GM19468 (cell line): ENCODE data around the gene FBXO31.

Experiments
- ATAC-seq: cut with Tn5 transposase; IDR thresholded peaks from one replicate; pipeline ENCODE4 v1.9.1; 2021; ENCODE audit warnings: mild to moderate bottlenecking, moderate library complexity, moderate number of reproducible peaks; ENCODE audit not compliant: unreplicated experiment; ENCODE audit errors: extremely low read depth

The FBXO31 gene, protein sequence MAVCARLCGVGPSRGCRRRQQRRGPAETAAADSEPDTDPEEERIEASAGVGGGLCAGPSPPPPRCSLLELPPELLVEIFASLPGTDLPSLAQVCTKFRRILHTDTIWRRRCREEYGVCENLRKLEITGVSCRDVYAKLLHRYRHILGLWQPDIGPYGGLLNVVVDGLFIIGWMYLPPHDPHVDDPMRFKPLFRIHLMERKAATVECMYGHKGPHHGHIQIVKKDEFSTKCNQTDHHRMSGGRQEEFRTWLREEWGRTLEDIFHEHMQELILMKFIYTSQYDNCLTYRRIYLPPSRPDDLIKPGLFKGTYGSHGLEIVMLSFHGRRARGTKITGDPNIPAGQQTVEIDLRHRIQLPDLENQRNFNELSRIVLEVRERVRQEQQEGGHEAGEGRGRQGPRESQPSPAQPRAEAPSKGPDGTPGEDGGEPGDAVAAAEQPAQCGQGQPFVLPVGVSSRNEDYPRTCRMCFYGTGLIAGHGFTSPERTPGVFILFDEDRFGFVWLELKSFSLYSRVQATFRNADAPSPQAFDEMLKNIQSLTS

DNA sequence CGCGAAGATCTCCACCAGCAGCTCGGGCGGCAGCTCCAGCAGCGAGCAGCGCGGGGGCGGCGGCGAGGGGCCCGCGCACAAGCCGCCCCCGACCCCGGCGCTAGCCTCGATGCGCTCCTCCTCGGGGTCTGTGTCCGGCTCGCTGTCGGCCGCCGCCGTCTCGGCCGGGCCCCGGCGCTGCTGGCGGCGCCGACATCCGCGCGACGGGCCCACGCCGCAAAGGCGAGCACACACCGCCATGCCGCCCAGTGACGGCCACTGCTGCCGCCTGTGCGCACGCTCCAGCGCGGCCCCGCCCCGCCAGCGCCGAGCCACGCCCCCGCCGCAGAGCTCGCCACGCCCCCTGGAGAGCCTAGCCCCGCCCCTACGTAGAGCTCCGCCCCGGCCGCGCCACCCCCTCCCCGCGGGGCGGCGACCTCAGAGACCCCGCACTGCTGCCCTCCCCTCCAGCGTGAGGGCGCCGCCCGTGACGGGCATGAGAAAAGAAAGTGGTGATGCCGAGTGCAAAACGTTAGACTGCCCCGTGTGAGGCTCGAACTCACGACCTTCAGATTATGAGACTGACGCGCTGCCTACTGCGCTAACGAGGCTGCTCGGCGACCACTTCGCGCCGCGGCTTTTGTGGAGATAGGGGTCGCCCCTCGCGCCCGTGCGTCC lies at the start of gene FBXO31:
Gene FBXO31, minus strand, starts transcription at position 272 of the 657 bp plus-strand sequence. Its CDS starts 32 bp downstream, at position 240.
- peak; percentile 44 for ATAC-seq

DNA sequence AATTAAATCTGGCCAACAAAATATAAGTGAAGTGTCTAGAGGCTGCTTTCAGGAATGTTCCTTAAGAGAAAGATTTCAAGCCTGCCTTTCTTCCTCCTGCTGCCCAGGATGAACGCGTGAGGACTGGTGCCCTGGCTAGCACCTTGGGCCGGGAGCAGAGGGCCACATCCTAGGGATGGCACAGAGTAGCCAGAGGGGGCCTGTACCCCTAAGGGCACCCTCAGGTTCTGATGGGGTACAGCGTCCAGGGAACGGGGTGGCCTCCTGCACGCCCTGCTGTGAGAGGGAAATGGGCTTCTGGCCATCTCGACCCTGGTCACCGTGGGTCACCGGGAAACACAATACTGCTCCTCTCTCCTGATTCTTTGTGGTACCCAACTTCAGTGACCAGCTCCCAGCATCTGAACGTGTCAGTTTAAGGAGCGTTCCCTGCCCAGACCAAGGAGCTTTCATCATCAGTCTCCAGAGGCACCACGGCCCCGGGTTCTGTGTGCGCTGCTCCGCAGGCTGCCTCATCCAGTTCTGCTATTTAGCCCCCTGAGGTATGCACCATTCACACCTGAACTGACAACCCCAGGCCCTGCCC lies 48.8 kb upstream of the FBXO31 start:
- no peak for ATAC-seq

DNA sequence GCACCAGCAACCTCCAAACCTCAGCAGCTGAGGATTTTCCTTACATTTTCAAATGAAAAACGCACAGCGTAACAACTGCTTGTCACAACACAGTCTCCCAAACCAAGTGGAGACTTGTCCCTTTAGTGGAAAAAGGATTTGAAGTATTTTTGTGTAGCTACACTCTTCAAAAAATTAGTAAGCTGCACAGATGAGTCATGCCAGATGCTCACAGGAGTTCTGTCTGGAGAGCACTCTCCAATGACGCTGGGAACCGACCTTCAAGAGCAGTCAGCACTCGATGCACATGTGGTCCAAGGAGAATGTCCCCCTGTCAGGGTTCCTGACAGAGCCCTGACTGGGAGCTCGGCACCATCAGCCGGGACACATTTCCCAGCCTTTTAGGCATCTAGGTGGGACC lies 48.4 kb upstream of the FBXO31 start:
- ATAC-seq: no peak

DNA sequence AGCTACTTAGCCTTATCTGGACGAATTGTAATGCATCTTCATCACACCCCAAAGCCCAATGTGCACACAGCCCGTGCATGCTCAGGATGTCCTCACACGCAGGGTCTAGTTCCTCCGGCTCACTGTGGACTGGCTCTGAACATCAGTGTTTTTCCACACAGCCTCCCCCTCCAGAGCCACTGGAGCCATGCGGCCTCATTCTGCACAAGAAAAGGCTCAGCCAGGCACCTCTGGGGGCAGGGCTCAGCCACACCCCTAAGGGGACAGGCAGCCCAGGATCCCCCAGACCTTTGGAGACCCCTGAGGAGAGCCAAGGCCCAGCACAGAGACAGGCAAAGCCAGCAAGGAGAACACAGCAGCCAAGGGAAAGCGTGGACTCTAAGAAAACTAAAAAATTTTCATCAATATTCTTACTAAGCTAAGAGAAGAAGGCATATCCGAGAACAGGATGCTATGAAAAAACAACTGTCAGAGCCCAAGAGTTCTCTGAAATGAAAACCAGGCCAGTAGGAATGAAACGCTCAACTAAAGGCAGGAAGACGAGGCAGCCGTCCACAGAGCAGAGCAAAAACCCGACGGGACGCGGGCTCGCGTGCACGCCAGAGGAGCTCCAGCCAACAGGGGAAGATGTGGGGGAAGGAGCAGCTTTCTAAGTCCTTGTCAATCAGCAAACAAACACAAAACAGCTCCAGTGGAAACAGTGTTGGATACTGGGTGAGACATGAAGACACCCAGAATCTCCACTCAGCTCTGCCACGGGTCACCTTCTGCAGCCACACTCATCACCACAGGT lies 43.0 kb upstream of the FBXO31 start:
- no peak for ATAC-seq

DNA sequence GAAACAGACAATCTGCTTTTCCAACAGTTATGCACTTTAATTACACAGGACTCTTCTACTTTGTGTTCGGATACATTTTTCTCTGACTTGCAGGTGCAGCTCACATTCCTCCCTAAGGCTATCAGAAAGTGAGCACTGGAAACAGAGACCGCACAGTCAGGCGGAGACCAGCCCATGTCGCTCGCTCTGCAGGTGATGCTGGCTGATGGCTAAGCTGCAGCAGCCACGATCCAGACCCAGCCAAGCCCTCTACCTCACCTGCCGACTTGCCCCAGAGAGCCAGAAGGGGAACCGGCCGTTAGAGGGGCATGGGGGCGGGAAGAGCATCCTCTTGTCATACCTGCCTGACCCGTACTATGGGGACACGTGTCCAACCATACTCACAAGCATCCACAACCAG lies 42.4 kb upstream of the FBXO31 start:
- ATAC-seq: no peak

DNA sequence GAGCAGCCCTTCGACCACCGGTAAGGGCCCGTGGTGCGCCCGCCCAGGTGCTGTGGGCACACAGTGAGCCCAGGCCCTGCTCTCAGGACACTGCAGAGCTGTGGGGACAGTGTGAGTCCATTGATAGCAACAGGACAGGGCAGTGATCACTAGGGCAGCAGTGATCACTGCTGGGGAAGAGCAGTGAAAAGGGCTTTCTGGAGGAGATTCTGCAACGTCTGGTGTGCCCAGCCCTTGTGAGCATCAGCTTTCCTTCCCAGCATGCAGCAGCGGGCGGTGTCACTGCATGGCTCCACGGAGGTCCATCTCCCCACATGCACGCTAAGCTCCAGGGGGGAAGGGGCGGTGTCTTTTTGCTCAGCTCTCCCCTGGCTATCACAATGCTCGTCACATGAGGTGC lies 40.7 kb upstream of the FBXO31 start:
- ATAC-seq: no peak

DNA sequence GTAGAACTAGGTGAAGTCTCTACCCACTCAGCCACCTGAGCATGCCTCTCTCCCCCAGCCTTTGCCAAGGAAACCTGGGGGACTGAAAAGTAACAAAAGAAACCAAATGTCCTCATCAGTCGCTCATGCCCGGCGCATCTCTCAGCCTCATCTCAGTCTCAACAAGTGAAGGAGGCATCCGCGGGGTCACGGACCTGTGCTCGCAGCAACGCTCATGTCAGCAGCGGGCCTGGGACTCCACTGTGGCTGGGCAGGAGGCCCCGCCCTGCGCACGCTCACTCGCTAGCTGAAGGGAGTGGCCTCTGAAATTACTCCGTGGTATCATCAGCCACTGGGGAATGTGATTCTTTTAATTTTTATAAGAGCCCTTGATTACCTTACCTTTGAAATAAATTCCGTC lies 39.9 kb upstream of the FBXO31 start:
- ATAC-seq: no peak

DNA sequence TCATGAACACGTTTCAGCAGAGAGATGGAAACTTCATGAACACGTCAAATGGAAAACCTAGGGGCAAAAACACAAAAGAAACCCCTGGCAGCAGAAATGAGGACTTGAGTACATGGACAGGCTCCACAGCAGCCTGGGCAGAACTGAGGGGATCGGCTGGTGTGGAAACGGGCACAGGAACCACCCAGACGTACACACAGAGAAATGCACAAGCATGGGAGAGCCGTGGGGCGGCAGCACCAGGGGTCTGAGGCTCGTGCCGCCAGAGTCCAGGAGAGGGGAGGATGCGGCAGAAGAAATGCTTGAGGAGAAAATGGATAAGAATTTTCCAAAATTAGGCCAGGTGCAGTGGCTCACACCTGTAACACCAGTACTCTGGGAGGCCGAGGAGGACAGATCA lies 38.5 kb upstream of the FBXO31 start:
- no peak for ATAC-seq

DNA sequence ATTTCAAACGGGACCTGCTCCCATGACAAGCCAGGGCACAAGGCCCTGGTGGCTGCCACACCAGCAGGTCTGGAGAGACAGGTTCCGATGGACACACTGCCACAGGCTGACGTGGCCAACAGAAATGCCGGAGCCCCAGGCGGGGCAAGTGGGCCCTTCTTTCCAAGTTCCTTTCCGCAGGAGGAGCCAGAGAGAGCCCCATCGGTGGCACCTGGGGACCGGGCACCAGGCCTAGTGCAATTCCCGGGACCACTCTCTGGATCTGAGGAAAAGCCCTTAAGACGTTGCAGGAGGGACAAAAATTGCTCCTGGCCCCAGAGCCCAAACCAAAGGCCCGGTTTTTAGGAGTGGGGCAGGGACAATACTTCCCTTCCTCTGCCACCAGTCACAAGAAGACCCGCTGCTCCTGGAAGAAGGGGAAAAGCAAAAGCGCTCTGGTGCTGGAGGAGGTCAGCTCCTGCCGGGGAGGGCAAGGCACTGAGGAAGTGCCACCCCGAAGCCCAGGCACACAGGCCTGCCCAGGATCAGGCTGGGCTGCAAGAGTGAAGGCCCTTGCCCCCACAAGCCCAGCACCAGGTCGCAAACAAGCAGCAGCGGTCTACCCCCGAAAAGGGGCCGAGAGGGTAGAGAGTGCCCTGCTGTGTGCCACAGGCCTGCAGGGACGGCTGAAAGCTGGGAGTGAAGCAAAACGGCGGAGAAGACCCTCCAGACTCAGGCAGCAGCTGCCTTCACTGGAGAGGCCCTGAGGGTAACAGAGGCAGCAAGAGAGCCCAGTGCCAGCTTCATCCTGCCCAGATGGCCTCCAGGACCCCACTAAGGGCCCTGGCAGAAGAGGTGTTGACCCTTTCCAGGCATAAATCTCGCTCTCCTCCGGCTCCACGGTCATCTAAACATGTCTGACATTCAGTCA lies 37.7 kb upstream of the FBXO31 start:
- no peak for ATAC-seq

DNA sequence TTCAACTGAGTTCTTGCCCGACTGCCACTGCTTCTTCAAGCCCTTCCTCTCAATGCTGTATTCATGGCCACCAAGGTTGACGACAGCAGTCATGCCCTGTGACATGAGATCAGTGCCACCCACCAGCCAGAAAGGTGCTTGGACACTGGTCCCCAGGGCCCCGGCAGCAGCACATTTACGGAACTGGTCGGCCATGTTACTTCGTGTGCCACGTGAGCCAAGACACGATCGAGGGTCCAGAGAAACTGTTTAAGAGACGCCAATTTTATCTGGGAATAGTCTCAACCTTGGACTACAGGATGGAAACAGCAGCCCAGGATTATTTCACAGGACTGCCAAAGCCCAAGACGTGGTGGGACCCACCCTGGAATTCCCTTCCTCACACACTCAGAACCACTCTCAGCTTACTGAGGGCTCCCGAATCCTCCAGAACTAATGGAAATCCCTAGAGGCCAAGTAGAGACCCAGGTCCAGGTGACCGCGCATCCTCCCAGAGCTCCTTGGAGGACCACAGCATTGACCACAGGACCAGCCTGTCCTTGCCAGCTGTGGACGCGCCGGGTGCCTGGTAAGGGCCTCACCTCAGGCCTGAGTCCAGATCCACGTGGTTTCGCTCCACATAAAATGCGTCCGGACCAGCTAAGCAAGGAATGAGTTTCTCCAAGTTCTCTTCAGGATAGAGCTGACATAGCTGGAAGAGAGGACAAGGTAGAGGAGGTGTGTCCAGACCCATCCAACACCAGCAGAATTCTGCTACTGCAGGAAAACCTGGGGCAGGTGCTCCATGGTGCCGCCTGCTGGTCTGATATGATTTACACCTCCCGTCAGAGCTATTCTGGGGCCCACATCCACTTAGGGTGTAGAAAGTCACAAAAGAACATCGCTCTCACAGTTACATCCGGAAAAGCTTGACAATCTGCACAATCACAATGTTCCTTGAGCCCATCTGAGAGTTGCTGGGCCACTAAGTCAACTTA lies 36.7 kb upstream of the FBXO31 start:
- no peak for ATAC-seq

DNA sequence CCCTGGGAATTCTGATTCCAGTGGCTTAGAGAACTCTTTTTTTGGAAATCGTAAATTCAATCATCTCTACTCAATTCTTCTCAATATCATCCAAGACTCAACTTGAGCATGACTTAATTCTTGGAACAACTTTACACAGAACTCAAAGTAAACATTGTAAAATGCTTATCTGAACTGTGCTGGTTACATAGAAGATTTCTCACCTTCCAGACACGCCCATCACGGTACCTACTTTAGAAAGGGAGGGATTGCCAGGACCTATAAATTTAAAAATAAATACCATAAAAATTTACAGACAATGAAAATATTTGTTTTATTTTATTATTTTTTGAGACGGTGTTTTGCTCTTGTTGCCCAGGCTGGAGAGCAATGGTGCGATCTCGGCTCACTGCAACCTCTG lies 35.1 kb upstream of the FBXO31 start:
- ATAC-seq: no peak

DNA sequence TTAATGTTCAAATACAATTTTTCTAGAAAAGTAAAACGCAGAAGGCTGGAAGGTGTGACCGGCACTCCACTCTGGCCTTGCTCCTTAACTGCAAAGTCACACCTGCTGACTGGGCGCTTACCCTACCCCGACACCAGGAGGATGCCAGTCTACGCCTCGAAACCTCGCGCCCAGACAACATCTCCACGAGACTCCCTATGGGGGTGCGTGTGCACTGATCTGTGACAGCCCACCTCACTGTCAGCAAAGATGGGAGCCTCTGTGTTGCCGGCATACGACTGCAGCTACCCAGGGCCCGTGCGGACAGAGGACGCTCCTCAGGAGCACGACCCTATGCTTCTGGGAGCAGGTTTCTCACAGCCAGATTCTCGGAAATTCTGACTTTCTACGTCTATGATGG lies 34.6 kb upstream of the FBXO31 start:
- ATAC-seq: no peak

DNA sequence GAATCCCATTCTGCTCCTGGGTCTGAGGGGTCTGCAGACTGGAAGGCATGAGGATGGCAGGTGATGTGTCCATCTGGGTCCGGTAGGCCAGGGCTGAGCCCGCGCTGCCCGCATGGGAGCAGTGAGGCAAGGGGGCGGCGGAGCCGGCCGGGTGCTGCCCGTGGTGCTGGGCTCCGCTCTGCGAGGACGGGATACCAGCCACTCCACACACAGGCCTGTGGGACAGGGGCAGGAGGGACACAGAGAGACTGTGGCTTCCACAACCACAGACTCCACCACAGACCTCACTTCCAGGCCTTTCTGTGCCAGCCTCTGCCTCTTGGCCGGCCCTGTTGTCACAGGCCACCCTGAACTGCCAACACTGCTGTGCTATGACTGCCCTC lies 33.9 kb upstream of the FBXO31 start:
- no peak for ATAC-seq

DNA sequence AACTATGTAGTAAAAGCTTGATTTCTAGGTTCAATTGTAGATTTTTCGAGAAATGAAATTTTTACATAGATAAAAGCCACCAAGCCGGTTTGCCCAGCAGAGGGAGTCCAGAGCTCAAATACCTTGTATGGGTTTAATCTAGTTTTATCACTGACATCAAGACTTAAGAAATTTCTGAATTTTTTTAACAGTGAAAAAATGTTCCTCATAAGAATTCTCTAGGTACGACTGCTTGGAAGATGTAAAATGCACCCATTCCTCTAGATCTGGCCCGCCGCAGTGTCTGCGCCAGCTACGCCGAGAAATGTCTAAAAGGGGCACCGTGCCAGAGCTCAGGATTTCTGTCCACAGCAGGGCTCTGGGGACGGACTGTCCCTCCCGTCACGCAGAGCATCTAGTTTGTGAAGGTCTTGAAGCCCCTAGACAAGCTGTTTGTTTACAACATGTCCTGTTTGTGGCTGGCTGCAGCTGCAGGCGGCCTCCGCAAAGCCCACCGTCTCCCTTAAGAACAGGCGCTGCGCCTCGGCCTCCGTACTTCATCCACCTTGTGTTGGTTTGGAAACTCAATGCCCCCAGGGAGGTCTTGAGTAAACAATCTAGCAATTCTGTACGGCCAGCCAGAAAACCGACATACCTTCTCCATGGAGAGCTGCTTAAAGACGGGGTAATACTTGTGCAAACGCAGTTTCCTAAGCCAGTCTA lies 33.4 kb upstream of the FBXO31 start:
- no peak for ATAC-seq

DNA sequence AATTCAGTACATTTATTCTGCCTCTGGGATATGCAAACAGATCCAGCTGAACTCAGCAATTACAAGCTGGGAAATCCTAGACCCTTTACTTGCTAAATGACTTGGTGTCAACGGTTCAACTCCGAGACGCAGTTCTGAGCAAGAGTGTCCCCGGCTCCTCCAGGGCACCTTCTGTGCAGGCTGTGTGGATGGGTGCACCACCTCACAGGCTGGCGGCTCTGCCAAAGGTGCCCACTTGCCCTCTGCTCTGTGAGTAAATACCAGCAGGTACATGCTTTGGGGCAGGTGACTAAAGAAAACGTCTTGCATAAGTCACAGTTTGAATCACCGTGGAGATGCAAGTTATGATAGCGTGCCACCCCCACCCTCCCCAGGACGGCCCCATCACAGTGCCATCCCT lies 31.9 kb upstream of the FBXO31 start:
- no peak for ATAC-seq

DNA sequence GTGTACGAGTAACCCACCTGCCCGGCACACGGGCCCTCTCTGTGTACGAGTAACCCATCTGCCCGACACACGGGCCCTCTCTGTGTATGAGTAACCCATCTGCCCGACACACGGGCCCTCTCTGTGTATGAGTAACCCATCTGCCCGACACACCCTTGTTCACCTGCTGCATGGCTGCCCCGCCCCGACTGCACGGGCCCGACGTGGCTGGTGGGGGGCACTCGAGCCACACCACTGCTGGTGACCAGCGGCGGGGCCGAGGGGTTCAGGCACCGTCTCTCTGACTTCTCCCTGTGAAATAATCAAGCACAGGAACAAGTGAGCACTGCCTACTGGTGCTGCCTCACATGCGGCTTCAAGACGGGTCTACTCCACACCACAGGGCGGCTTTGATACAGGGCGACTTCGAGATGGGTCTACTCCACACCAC lies 30.7 kb upstream of the FBXO31 start:
- ATAC-seq: no peak

DNA sequence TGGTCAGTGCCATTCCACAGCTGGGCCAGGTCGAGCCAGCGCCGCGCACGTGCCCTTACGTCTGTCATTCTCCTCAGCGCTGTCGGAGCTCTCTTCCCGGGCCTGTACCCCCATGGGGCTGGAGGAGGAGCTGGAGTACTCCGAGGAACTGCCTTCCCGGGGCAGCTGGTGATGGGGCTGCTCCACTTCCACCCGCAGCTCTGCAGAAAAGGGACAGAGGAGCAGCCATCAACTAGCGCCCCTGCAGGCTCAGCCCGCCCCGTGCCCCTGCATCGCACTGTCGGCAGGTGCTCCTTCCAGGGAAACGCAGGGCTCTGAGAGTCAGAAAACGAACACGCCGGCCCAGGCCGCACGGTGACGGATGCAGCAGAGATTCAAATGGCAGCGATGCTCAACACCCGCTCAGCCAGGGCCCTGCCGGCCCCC lies 29.4 kb upstream of the FBXO31 start:
- ATAC-seq: no peak
